Measurements from ENCODE around the gene ADH1C. TPM values are rescaled to one million over a fixed set of nuclear protein-coding genes. Genes with fewer than 3 reads are reported as not detected.

The ADH1C gene
- total RNA-seq, 1 experiment from 2014 or later: not detected

GRCh38 chr4:99314211-99314610, 38.3 kb downstream of the ADH1C start:
- Mint-ChIP-seq H3K4me3 (no peak overlapping the region), H3K9me3 (no peaks in the 10 kb centered on the region), H3K36me3 (ENCODE audit: insufficient read depth in 1 of 3, low read depth in 3 of 3) (no peaks in the 10 kb centered on the region), H3K27ac (no peak overlapping the region), H3K4me1 (peaks cover 15 to 16% of the 10 kb centered on the region in 2 experiments), H3K27me3 (ENCODE audit: low read depth) (no peaks in the 10 kb centered on the region)
- H3K23me2 ChIP-seq (ENCODE audit: insufficient read length, low read depth, low read length, poor library complexity, severe bottlenecking): no peaks in the 10 kb centered on the region
- no peak overlapping the region for H3T11ph ChIP-seq (ENCODE audit: low read length)
- TF ChIP-seq CTCF (conservative IDR thresholded peaks at IDR 0.05): no peak
- H2BK15ac ChIP-seq (ENCODE audit: low read depth, low read length): no peak overlapping the region
- no peak overlapping the region for H3K4me2 ChIP-seq (ENCODE audit: insufficient read depth, insufficient read length, low read length)
- H3K23ac ChIP-seq (ENCODE audit: insufficient read length, low read depth, low read length): no peak overlapping the region
- H3K9ac ChIP-seq (ENCODE audit: extremely low read depth, insufficient read length, low read length): no peak overlapping the region
- no peak overlapping the region for H3K14ac ChIP-seq (ENCODE audit: insufficient read depth, low read length)
- no peak overlapping the region for H2AFZ ChIP-seq (ENCODE audit: low read length)
- no CpG with 5 or more reads among the region's 1 CpG for whole genome bisulfite sequencing (ENCODE audit: extremely low coverage, insufficient read length, low lambda C conversion rate)
- H2BK120ac ChIP-seq (ENCODE audit: low read depth, low read length, poor library complexity, severe bottlenecking): no peak overlapping the region
- H3K27me3 ChIP-seq (ENCODE audit: insufficient read depth, low read length): no peaks in the 10 kb centered on the region
- H4K8ac ChIP-seq (replicated peaks; ENCODE audit: insufficient read length, low read depth, low read length): no peak overlapping the region
- H3K27ac ChIP-seq (ENCODE audit: insufficient read length, low read depth, low read length): no peak overlapping the region
- H4K20me1 ChIP-seq (ENCODE audit: control insufficient read depth, insufficient read depth, insufficient read length): no peaks in the 10 kb centered on the region
- no peaks in the 10 kb centered on the region for H3K79me2 ChIP-seq (ENCODE audit: insufficient read depth, low read length)
- no peak overlapping the region for H2BK5ac ChIP-seq (ENCODE audit: insufficient read length, low read length)
- H2BK20ac ChIP-seq (ENCODE audit: low read depth, low read length, poor library complexity, severe bottlenecking): no peak overlapping the region
- H4K5ac ChIP-seq (ENCODE audit: insufficient read length, low read depth, low read length): no peak overlapping the region
- no peak overlapping the region for H4K91ac ChIP-seq (ENCODE audit: insufficient read length, low read depth, low read length)
- H3K4ac ChIP-seq (ENCODE audit: low read depth, low read length): no peak overlapping the region
- H3K79me1 ChIP-seq (ENCODE audit: insufficient read depth, low read depth, low read length, poor library complexity, severe bottlenecking): no peaks in the 10 kb centered on the region
- H2BK12ac ChIP-seq (ENCODE audit: insufficient read length, low read depth, low read length): no peak overlapping the region
- H3K56ac ChIP-seq (ENCODE audit: insufficient read length, low read depth, low read length): no peak overlapping the region
- no peak overlapping the region for H3K18ac ChIP-seq (ENCODE audit: insufficient read length, low read depth, low read length)
- no peaks in the 10 kb centered on the region for H3K4me1 ChIP-seq (ENCODE audit: insufficient read depth, low read length)
- DNase-seq: no peak
- H2AK5ac ChIP-seq (ENCODE audit: insufficient read length, low read length): no peak overlapping the region
- no peaks in the 10 kb centered on the region for H3K9me3 ChIP-seq (ENCODE audit: control insufficient read depth, low read depth, low read length)
